Ishikawa (cell line): ENCODE data around the gene SEC16A.

Experiments
- CEBPB ChIP-seq: IDR thresholded peaks from 2 replicates; pipeline ENCODE4 v1.6.1; 2012
- CREB1 ChIP-seq: IDR thresholded peaks from 2 replicates; pipeline ENCODE4 v1.6.1; 2012; ENCODE audit warnings: low read depth
- EGR1 ChIP-seq: IDR thresholded peaks from 2 replicates; pipeline ENCODE4 v1.6.1; 2012
- EP300 ChIP-seq: IDR thresholded peaks from 2 replicates; pipeline ENCODE4 v1.6.1; 2012; ENCODE audit warnings: borderline replicate concordance
- FOXM1 ChIP-seq: IDR thresholded peaks from 2 replicates; pipeline ENCODE4 v1.6.1; 2012; ENCODE audit warnings: low read depth, borderline replicate concordance
- MAX ChIP-seq: IDR thresholded peaks from 2 replicates; pipeline ENCODE4 v1.6.1; 2012
- NFIC ChIP-seq: IDR thresholded peaks from 2 replicates; pipeline ENCODE4 v1.6.1; 2012
- RAD21 ChIP-seq: IDR thresholded peaks from 2 replicates; pipeline ENCODE4 v1.6.1; 2012; ENCODE audit warnings: low read depth
- REST ChIP-seq: IDR thresholded peaks from 2 replicates; pipeline ENCODE4 v1.6.1; 2012; ENCODE audit warnings: low read depth, mild to moderate bottlenecking
- TAF1 ChIP-seq: IDR thresholded peaks from 2 replicates; pipeline ENCODE4 v1.6.1; 2012; ENCODE audit warnings: low read depth, mild to moderate bottlenecking
- TCF12 ChIP-seq: IDR thresholded peaks from 2 replicates; pipeline ENCODE4 v1.6.1; 2012; ENCODE audit warnings: low read depth
- TEAD4 ChIP-seq: IDR thresholded peaks from 2 replicates; pipeline ENCODE4 v1.6.1; 2012
- USF1 ChIP-seq: IDR thresholded peaks from 2 replicates; pipeline ENCODE4 v1.6.1; 2012
- YY1 ChIP-seq: IDR thresholded peaks from 2 replicates; pipeline ENCODE4 v1.6.1; 2012; ENCODE audit warnings: low read depth

- TF ChIP-seq USF1 (no peak), TAF1 (no peak; the same call in 1 of the 2 replicates), MAX (no peak), EP300 (no peak), RAD21 (no peak), EGR1 (no peak), TEAD4 (no peak), FOXM1 (no peak), REST (no peak), CEBPB (no peak), YY1 (no peak), CREB1 (no peak), NFIC (no peak), TCF12 (no peak)
Observed at GRCh38 chr9:136439481-136440408, 43.1 kb downstream of the SEC16A start, which contains the start of gene INPP5E.
